Naive thymus-derived CD8-positive, alpha-beta T cell (primary cell): ENCODE data around the gene ZFP36L2. TPM values are rescaled to one million over a fixed set of nuclear protein-coding genes. Genes with fewer than 3 reads are reported as not detected.

Experiments used
- ATAC-seq, 2 donors: fragments of 150-1000 bp; cut with Tn5 transposase in 1 of 2; sonication (Bioruptor Pico), chemical (Tn5 transposase) in 1 of 2; 1 replicate in 1 of 2; 2 replicates in 1 of 2; pipeline ENCODE4 v1.10.0; 2021; ENCODE audit warnings: mild to moderate bottlenecking in 2 of 2, moderate library complexity in 2 of 2
- POLR2A ChIA-PET: fragments of 350-600 bp; sonication (Branson Sonifier 250); formaldehyde crosslinking; loops from one replicate; lab custom pipeline; 2021; ENCODE audit warnings: antibody characterized with exemption; lab: Charles Lee
- DNase-seq, 10 donors: peaks; one replicate each; pipeline versions ENCODE4 v3.0.0 to v3.0.0-alpha.2; 2020 to 2022
- H3K27ac Mint-ChIP-seq, 10 donors: one replicate each; pipeline ENCODE4 v1.8.0; 2020 to 2022; ENCODE audit warnings: mild to moderate bottlenecking in 10 of 10, mixed read lengths in 10 of 10, moderate library complexity in 4 of 10, inconsistent platforms in 1 of 10
- H3K27me3 Mint-ChIP-seq, 5 donors: one replicate each; pipeline ENCODE4 v1.8.0; 2021 to 2022; ENCODE audit warnings: mixed read lengths in 5 of 5
- H3K36me3 Mint-ChIP-seq, 3 donors: one replicate each; pipeline ENCODE4 v1.8.0; 2020 to 2022; ENCODE audit warnings: mixed read lengths in 3 of 3, mild to moderate bottlenecking in 2 of 3, inconsistent platforms in 1 of 3
- H3K4me1 Mint-ChIP-seq, 4 donors: one replicate each; pipeline ENCODE4 v1.8.0; 2021 to 2022; ENCODE audit warnings: mixed read lengths in 4 of 4
- H3K4me3 Mint-ChIP-seq, 10 donors: one replicate each; pipeline ENCODE4 v1.8.0; 2020 to 2022; ENCODE audit warnings: mild to moderate bottlenecking in 10 of 10, mixed read lengths in 10 of 10, moderate library complexity in 6 of 10, inconsistent platforms in 1 of 10
- H3K9me3 Mint-ChIP-seq, 9 donors: one replicate each; pipeline ENCODE4 v1.8.0; 2020 to 2022; ENCODE audit warnings: mixed read lengths in 9 of 9, mild to moderate bottlenecking in 3 of 9, inconsistent platforms in 1 of 9, moderate library complexity in 1 of 9
- polyA plus RNA-seq, 3 donors: library from polyadenylated mRNA; unstranded; fragments of 300-500 nt; fragmentation: Illumina TruSeq; gene quantifications; one replicate each; pipeline ENCODE4 v1.2.3, GENCODE V29; 2021
- total RNA-seq, 8 experiments: library from RNA in 2 of 8; stranded (reverse) in 2 of 8; gene quantifications; one replicate each; pipeline ENCODE4 v1.2.3 and lab custom pipeline; 2021 to 2026

Gene ZFP36L2
- total and polyA plus RNA-seq, 5 experiments from 2014 or later, result 222 to 420 (median 274) TPM

DNA sequence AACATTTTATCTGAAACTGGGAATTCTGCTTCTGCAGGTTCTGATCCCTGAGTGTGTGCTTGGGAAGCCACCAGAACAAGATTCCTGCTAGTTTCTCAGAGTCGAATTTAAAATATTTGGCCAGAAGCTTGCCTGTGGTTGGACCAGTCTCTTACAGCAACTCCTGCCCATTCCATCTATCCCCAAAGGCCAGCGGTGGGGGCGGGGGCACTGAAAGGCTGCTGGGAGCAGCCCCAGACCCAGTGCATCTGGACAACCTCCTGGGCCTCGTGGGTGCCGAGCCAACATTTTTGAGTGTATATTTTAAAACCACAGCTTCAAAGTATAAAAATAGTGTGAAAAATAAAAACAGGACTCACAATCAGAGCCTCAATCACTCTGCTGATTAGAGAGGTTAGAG is 38.6 kb upstream of the ZFP36L2 start:
- no peak overlapping the region for H3K27ac Mint-ChIP-seq
- no peaks in the 10 kb centered on the region for H3K4me1 Mint-ChIP-seq
- peaks cover 0 to 60% (median 14%) of the 10 kb centered on the region in 3 donors for H3K36me3 Mint-ChIP-seq
- H3K4me3 Mint-ChIP-seq, result no peak overlapping the region
- no peak for ATAC-seq
- peaks cover 0 to 2% (median 0%) of the 10 kb centered on the region in 9 donors for H3K9me3 Mint-ChIP-seq
- POLR2A ChIA-PET, result no interaction called here
- H3K27me3 Mint-ChIP-seq, result no peaks in the 10 kb centered on the region
- DNase-seq, result no peak

DNA sequence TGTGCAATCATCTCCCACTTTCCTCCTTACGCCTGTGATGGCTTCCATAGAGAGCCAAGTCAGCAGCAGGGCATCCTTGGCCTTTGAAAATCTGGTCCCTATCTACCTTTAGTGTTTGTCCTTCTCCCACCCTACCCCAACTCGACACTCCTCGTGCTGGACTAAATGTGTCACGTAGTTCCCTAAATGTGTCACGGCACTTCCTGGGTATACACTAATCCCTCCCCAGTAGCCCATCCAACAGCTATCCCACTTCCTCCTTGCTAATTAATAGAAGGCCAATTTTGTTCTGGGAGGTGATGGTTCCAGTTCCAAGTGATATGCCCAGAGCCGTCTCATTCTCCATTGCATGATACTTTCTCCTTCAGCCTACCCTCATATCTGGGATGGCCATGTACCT is 36.5 kb upstream of the ZFP36L2 start:
- ATAC-seq (no peak), DNase-seq (no peak)
- no peaks in the 10 kb centered on the region for H3K27me3 Mint-ChIP-seq
- peak overlapping the region in 2 of 10 donors; percentile 56 to 61 for H3K27ac Mint-ChIP-seq
- no peaks in the 10 kb centered on the region for H3K4me1 Mint-ChIP-seq
- POLR2A ChIA-PET, result no interaction called here
- H3K4me3 Mint-ChIP-seq, result no peak overlapping the region
- H3K9me3 Mint-ChIP-seq, result no peaks in the 10 kb centered on the region
- H3K36me3 Mint-ChIP-seq, result peaks cover 0 to 43% (median 7%) of the 10 kb centered on the region in 3 donors

GRCh38 chr2:43262239-43262638 is 35.8 kb upstream of the ZFP36L2 start:
- ATAC-seq (no peak), DNase-seq (no peak)
- Mint-ChIP-seq H3K36me3 (peaks cover 0 to 46% (median 4%) of the 10 kb centered on the region in 3 donors), H3K27me3 (no peaks in the 10 kb centered on the region), H3K9me3 (no peaks in the 10 kb centered on the region), H3K4me1 (no peaks in the 10 kb centered on the region), H3K27ac (peak overlapping the region in 4 of 10 donors; percentile 27 to 70 (median 30)), H3K4me3 (no peak overlapping the region)
- POLR2A ChIA-PET, result no interaction called here

DNA sequence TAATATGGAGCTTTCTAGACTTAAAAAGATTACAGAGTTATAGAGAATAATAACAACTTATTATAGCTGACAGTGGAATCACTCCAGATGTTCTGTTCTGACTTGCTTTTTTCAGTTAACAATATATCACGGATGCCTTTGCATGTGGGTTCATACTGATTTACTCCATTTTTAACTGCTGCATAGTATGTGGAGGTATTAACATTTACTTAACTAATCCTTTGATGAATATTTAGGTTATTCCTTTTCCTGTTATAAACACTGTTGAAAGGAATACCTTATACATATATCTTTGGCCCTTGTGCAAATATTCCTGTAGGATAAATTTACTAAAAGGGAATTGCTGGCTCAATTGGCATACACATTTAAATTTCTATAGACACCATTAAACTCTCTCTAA is 33.1 kb upstream of the ZFP36L2 start:
- Mint-ChIP-seq H3K36me3 (peaks cover 0 to 41% (median 6%) of the 10 kb centered on the region in 3 donors), H3K27ac (no peak overlapping the region), H3K27me3 (no peaks in the 10 kb centered on the region), H3K4me1 (peaks cover 0 to under 1% (median 0%) of the 10 kb centered on the region in 4 donors), H3K9me3 (no peaks in the 10 kb centered on the region), H3K4me3 (no peak overlapping the region)
- POLR2A ChIA-PET, result no interaction called here
- ATAC-seq (no peak), DNase-seq (no peak)

DNA sequence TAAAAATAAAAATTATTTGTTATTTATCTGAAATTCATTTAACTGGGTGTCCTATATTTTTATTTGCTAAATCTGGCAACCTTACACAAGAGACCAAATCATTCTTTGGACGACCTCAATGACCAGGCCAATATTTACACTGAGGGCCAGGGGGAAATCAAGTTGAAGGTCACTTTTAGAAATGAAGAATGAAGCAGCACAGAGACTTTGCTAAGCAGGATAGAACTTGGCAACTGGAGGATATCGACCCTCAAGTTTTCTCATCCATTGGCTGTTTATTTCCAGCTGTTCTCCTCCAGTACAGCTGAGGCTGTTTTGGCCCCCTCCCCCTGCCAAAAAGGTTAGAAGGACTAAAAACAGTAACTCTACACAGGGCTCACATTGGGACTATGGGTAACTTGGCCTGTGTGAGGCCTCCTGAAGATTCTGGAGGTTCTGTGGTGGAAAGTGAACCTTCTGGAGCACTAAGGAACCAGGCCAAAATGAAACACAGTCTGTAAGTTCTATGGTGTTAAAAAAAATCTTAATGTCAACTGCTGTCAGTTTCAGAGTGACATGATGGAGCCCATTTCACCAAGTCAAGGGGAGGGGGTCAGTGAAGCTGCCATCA is 32.2 kb upstream of the ZFP36L2 start:
- DNase-seq, result no peak
- Mint-ChIP-seq H3K4me3 (no peak overlapping the region), H3K36me3 (peaks cover 0 to 38% (median 6%) of the 10 kb centered on the region in 3 donors), H3K9me3 (no peaks in the 10 kb centered on the region), H3K27ac (no peak overlapping the region), H3K27me3 (no peaks in the 10 kb centered on the region), H3K4me1 (peaks cover 0 to 2% (median 0%) of the 10 kb centered on the region in 4 donors)
- POLR2A ChIA-PET, result no interaction called here
- no peak for ATAC-seq

DNA sequence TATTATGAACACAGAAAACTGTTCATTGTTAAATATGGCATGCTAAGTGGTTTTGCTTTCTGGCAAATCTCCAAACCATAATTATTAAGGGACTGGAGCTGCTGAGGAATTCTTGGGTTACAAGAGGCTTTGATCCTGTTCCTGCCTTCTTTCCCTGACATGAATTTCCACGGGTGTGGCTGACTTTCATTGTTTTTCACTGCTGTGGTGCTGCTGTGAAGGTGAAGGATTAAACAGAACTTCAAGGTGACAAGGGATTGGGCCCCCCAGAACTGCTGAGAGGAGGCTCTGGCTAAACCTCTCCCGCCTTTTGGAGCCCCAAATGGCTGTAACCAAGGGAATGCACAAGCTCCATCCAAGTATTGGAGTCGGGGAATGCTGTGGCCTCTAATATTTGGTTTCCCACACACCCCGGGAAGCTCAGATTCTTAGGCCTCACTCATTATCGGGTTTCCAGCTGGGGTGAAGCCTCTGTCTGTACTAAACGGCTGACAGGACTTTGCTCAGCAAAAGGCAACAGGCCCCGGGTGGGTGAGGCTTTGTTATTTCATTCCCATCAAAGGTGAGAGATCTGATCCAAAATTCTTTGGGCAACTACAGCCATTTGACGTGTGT is 29.0 kb upstream of the ZFP36L2 start:
- Mint-ChIP-seq H3K9me3 (no peaks in the 10 kb centered on the region), H3K27me3 (no peaks in the 10 kb centered on the region), H3K4me3 (no peak overlapping the region), H3K36me3 (peaks cover 0 to 31% (median 4%) of the 10 kb centered on the region in 3 donors), H3K4me1 (peaks cover 0 to 2% (median 0%) of the 10 kb centered on the region in 4 donors), H3K27ac (no peak overlapping the region)
- DNase-seq (no peak), ATAC-seq (no peak)
- POLR2A ChIA-PET, result interaction anchor here (0.6 kb wide), 1 partner anchor 280 kb away, joined by 5 read pairs; no protein-coding TSS in a partner anchor

- Mint-ChIP-seq H3K36me3 (peaks cover 0 to 26% (median 4%) of the 10 kb centered on the region in 3 donors), H3K9me3 (no peaks in the 10 kb centered on the region), H3K27me3 (no peaks in the 10 kb centered on the region), H3K4me3 (no peak overlapping the region), H3K27ac (peak overlapping the region in 1 of 10 donors; percentile 34), H3K4me1 (peaks cover 0 to 4% (median under 1%) of the 10 kb centered on the region in 4 donors)
- ATAC-seq, result no peak
- POLR2A ChIA-PET, result no interaction called here
- DNase-seq, result no peak
Observed at GRCh38 chr2:43254331-43254730, 27.9 kb upstream of the ZFP36L2 start.

- POLR2A ChIA-PET, result no interaction called here
- H3K9me3 Mint-ChIP-seq, result no peaks in the 10 kb centered on the region
Observed at GRCh38 chr2:43251171-43251731, 24.8 kb upstream of the ZFP36L2 start.

GRCh38 chr2:43250015-43250414 is 23.6 kb upstream of the ZFP36L2 start:
- peaks cover 0 to 4% (median under 1%) of the 10 kb centered on the region in 4 donors for H3K4me1 Mint-ChIP-seq
- H3K36me3 Mint-ChIP-seq, result peaks cover 0 to 29% (median 4%) of the 10 kb centered on the region in 3 donors
- POLR2A ChIA-PET, result no interaction called here
- H3K27ac Mint-ChIP-seq, result peak overlapping the region in 2 of 10 donors; percentile 27 to 71
- H3K27me3 Mint-ChIP-seq, result no peaks in the 10 kb centered on the region
- H3K4me3 Mint-ChIP-seq, result no peak overlapping the region
- ATAC-seq (no peak), DNase-seq (no peak)
- no peaks in the 10 kb centered on the region for H3K9me3 Mint-ChIP-seq

More at GRCh38 chr2:43251171-43251731, 24.8 kb upstream of the ZFP36L2 start:
- no peak overlapping the region for H3K4me3 Mint-ChIP-seq
- peaks cover 0 to 4% (median under 1%) of the 10 kb centered on the region in 4 donors for H3K4me1 Mint-ChIP-seq
- peak overlapping the region in 1 of 10 donors; percentile 36 for H3K27ac Mint-ChIP-seq
- H3K27me3 Mint-ChIP-seq, result no peaks in the 10 kb centered on the region
- ATAC-seq, result no peak
- no peak for DNase-seq
- peaks cover 0 to 27% (median 4%) of the 10 kb centered on the region in 3 donors for H3K36me3 Mint-ChIP-seq

- Mint-ChIP-seq H3K27ac (peak overlapping the region in 4 of 10 donors; percentile 28 to 78 (median 62)), H3K27me3 (no peaks in the 10 kb centered on the region), H3K4me3 (no peak overlapping the region), H3K4me1 (peaks cover 0 to 3% (median 2%) of the 10 kb centered on the region in 4 donors), H3K9me3 (no peaks in the 10 kb centered on the region), H3K36me3 (peaks cover 0 to 29% (median 4%) of the 10 kb centered on the region in 3 donors)
- ATAC-seq, result no peak
- POLR2A ChIA-PET, result no interaction called here
- no peak for DNase-seq
Observed at GRCh38 chr2:43248621-43249020, 22.2 kb upstream of the ZFP36L2 start.

DNA sequence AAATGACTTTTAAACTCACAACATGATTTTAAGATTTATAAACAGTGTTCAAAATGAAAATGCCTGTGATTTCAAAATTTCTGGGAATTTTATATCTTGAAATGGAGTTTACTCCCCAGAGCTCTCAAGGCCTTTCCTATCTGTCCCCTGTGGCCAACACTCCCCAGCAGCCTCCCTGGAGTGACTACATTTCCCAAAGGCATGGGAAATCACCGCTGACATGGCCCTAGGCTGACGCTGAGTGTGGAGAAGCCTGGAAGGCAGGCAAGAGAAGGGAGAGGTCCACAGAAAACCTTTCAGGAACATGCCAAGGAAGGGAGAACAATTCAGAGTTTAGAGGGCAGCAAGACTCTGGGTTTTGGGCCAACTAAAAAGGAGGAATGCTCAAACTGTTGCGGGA is 20.2 kb upstream of the ZFP36L2 start:
- ATAC-seq, result no peak
- H3K27ac Mint-ChIP-seq, result no peak overlapping the region
- no peaks in the 10 kb centered on the region for H3K27me3 Mint-ChIP-seq
- no peaks in the 10 kb centered on the region for H3K9me3 Mint-ChIP-seq
- peaks cover 0 to 29% (median 4%) of the 10 kb centered on the region in 3 donors for H3K36me3 Mint-ChIP-seq
- no peak overlapping the region for H3K4me3 Mint-ChIP-seq
- H3K4me1 Mint-ChIP-seq, result peaks cover 0 to 4% (median 2%) of the 10 kb centered on the region in 4 donors
- no peak for DNase-seq
- POLR2A ChIA-PET, result no interaction called here

- H3K27me3 Mint-ChIP-seq, result no peaks in the 10 kb centered on the region
- ATAC-seq, result no peak
- no peak overlapping the region for H3K27ac Mint-ChIP-seq
- H3K36me3 Mint-ChIP-seq, result peaks cover 0 to 18% (median 0%) of the 10 kb centered on the region in 3 donors
- H3K4me1 Mint-ChIP-seq, result peaks cover 10 to 38% (median 22%) of the 10 kb centered on the region in 4 donors
- POLR2A ChIA-PET, result interaction anchor here (0.5 to 1.3 kb wide), 2 partner anchors 15 to 100 kb away, joined by 3 to 4 read pairs; partner anchors contain the start of gene ZFP36L2
- H3K4me3 Mint-ChIP-seq, result no peak overlapping the region
- no peaks in the 10 kb centered on the region for H3K9me3 Mint-ChIP-seq
- DNase-seq, result no peak
Observed at GRCh38 chr2:43241558-43241957, 15.2 kb upstream of the ZFP36L2 start.

DNA sequence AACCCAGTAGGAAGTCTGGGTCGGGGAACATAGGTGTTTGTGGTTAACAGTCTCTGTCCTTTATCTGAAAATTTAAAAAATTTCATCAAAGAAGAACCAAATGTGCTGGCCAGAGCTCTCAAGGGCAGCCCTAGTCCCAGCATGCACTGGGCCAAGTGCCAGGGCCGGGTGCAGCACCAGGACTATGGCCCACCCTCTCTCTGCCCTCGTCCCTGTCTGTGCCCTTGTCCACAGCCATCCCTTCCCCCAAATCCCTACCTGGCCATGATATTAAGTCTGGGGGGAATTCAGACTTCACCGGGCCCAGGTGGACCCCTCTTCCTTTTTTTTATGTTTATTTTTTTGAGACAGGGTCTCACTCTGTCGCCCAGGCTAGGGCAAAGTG is 14.4 kb upstream of the ZFP36L2 start:
- no peak for ATAC-seq
- Mint-ChIP-seq H3K9me3 (no peaks in the 10 kb centered on the region), H3K36me3 (peaks cover 0 to 13% (median 0%) of the 10 kb centered on the region in 3 donors), H3K27ac (peak overlapping the region in 2 of 10 donors; percentile 34 to 73), H3K4me1 (peaks cover 10 to 38% (median 22%) of the 10 kb centered on the region in 4 donors), H3K27me3 (no peaks in the 10 kb centered on the region), H3K4me3 (no peak overlapping the region)
- POLR2A ChIA-PET, result interaction anchor here (1.3 kb wide), 1 partner anchor 14 kb away, joined by 3 read pairs; the partner anchor contains the start of gene ZFP36L2
- no peak for DNase-seq
